OCI-LY3 (cell line): ENCODE measurements around the gene PARG.

Experiments used
- CTCF ChIP-seq: fragments of 200-600, 300-600 bp; sonication (generic); IDR thresholded peaks from 2 replicates; pipeline ENCODE4 v1.5.1; 2014; ENCODE audit warnings: antibody characterized with exemption, low read length, low read depth
- EZH2phosphoT487 ChIP-seq: fragments of 200-600 bp; shearing (Covaris generic); IDR thresholded peaks from 2 replicates; pipeline ENCODE4 v1.6.1; 2018; ENCODE audit warnings: antibody characterized with exemption, mixed run types, low read depth

GRCh38 chr10:49827297-49827696, 114.5 kb downstream of the PARG start:
- TF ChIP-seq CTCF: no peak
- TF ChIP-seq EZH2phosphoT487: no peak
